ENCODE measurements around the gene FAM120AOS.

GRCh38 chr9:93397661-93398373 lies 55.6 kb downstream of the FAM120AOS start:
- TF ChIP-seq CTCF (IDR thresholded peaks at IDR 0.05) = no peak
- no peak for TF ChIP-seq POLR2A (IDR thresholded peaks at IDR 0.05)

Measured in lower leg skin (tissue), 3 donors.